HepG2 (cell line): ENCODE data around the gene RIMBP2. TPM values are rescaled to one million over a fixed set of nuclear protein-coding genes. Genes with fewer than 3 reads are reported as not detected.

Experiments used
- ATAC-seq: fragments of 200-7000 bp; cut with Tn5 transposase; 3 replicates; pipeline ENCODE4 v1.9.1; 2020; ENCODE audit warnings: mild to moderate bottlenecking, moderate library complexity
- BruUV-seq: library from RNA; stranded (reverse); fragments of 400-500 nt; replicated peaks from 2 replicates; lab custom pipeline; 2021; lab: Mats Ljungman, UMichigan
- CTCF ChIA-PET: fragments of 300-600 bp; formaldehyde crosslinking; extraction: SDS; loops from one replicate; lab custom pipeline; 2021; ENCODE audit warnings: low total read pairs, inconsistent platforms, low intra/inter-chr PET ratio; lab: Yijun Ruan, JAX
- POLR2A ChIA-PET: fragments of 350-600 bp; sonication (Branson Sonifier 250); formaldehyde crosslinking; loops from one replicate; lab custom pipeline; 2020; ENCODE audit warnings: antibody characterized with exemption, inconsistent platforms; lab: Yijun Ruan, JAX
- DNase-seq: peaks from one replicate; pipeline ENCODE4 v3.0.0-alpha.2; 2015; ENCODE audit warnings: low spot score
- FAIRE-seq: peaks from 3 replicates; lab custom pipeline; 2011; peaks lifted over from hg19 to GRCh38; lab: Jason Lieb, UNC
- H2AFZ ChIP-seq: one replicate; pipeline ENCODE4 v1.6.1; 2011; ENCODE audit warnings: low read length, inconsistent platforms
- H3K27ac ChIP-seq: fragments of 300-600 bp; 3 replicates; pipeline ENCODE4 v1.8.0; 2011; ENCODE audit warnings: mixed run types, mild to moderate bottlenecking, mixed read lengths, low read length, inconsistent platforms; ENCODE audit not compliant: insufficient read depth; ENCODE audit errors: extremely low read length
- H3K27me3 ChIP-seq, 2 experiments: fragments of 200-600 bp in 1 of 2; 2 replicates in 1 of 2; 3 replicates in 1 of 2; pipeline versions ENCODE4 v1.6.0 to v1.8.0; 2011; ENCODE audit warnings: low read length in 2 of 2, mild to moderate bottlenecking in 2 of 2, moderate library complexity in 2 of 2, inconsistent platforms in 1 of 2; ENCODE audit not compliant: insufficient read depth in 2 of 2, control insufficient read depth in 1 of 2
- H3K36me3 ChIP-seq, 2 experiments: fragments of 200-600 bp in 1 of 2; replicated peaks in 1 of 2; 2 replicates in 1 of 2; 3 replicates in 1 of 2; pipeline versions ENCODE4 v1.5.1 to v1.8.0; 2011; ENCODE audit warnings: low read length in 2 of 2, inconsistent platforms in 1 of 2; ENCODE audit not compliant: insufficient read depth in 2 of 2, control insufficient read depth in 1 of 2
- H3K4me1 ChIP-seq: 2 replicates; pipeline ENCODE4 v1.5.1; 2012; ENCODE audit warnings: low read length, inconsistent platforms; ENCODE audit not compliant: insufficient read depth
- H3K4me2 ChIP-seq: 2 replicates; pipeline ENCODE4 v1.6.0; 2011; ENCODE audit warnings: low read depth, low read length, inconsistent platforms
- H3K4me3 ChIP-seq, 3 experiments: fragments of 200-600 bp in 1 of 3; sonication (generic), shearing (Covaris generic) in 1 of 3; replicated peaks in 1 of 3; 2 replicates each; pipeline ENCODE4 v1.5.1; 2011 to 2016; ENCODE audit warnings: low read length in 3 of 3, inconsistent platforms in 2 of 3, low read depth in 2 of 3, mild to moderate bottlenecking in 2 of 3, control low read depth in 1 of 3, mixed read lengths in 1 of 3; ENCODE audit not compliant: insufficient read depth in 1 of 3
- H3K79me2 ChIP-seq: one replicate; pipeline ENCODE4 v1.6.1; 2011; ENCODE audit warnings: low read length, inconsistent platforms; ENCODE audit not compliant: insufficient read depth
- H3K9ac ChIP-seq: 2 replicates; pipeline ENCODE4 v1.6.0; 2011; ENCODE audit warnings: mild to moderate bottlenecking, low read depth, low read length, inconsistent platforms; ENCODE audit not compliant: insufficient read depth
- H3K9me3 ChIP-seq: 2 replicates; pipeline ENCODE4 v1.5.1; 2012; ENCODE audit warnings: mild to moderate bottlenecking, low read length
- H4K20me1 ChIP-seq: 2 replicates; pipeline ENCODE4 v1.6.0; 2011; ENCODE audit warnings: inconsistent platforms, mild to moderate bottlenecking, low read length, moderate library complexity; ENCODE audit not compliant: insufficient read depth
- CBX1 ChIP-seq: IDR thresholded peaks from one replicate; pipeline ENCODE4 v1.6.1; 2016; ENCODE audit warnings: antibody characterized with exemption, low read depth
- GTF3A ChIP-seq: sonication (generic); formaldehyde crosslinking; conservative IDR thresholded peaks from 2 replicates; pipeline ENCODE4 v1.4.0; 2020; ENCODE audit warnings: mild to moderate bottlenecking, missing genetic modification reagents
- HDAC2 ChIP-seq: sonication (generic); formaldehyde crosslinking; IDR thresholded peaks from 2 replicates; pipeline ENCODE4 v1.4.0; 2020; ENCODE audit warnings: missing genetic modification reagents
- KLF15 ChIP-seq: sonication (generic); formaldehyde crosslinking; IDR thresholded peaks from 2 replicates; pipeline ENCODE4 v1.8.1; 2023; ENCODE audit warnings: borderline replicate concordance, mild to moderate bottlenecking, inconsistent platforms, missing genetic modification reagents, mixed read lengths
- MNT ChIP-seq: fragments of 450-650 bp; IDR thresholded peaks from 2 replicates; pipeline ENCODE4 v1.6.1; 2016
- PAX8 ChIP-seq: sonication (generic); formaldehyde crosslinking; IDR thresholded peaks from 2 replicates; pipeline ENCODE4 v1.8.0; 2022; ENCODE audit warnings: mild to moderate bottlenecking, missing genetic modification reagents, borderline replicate concordance
- RARA ChIP-seq: IDR thresholded peaks from 2 replicates; pipeline ENCODE4 v1.6.1; 2016; ENCODE audit warnings: missing genetic modification reagents, missing compliant biosample characterization
- TBX3 ChIP-seq: fragments of 450-650 bp; IDR thresholded peaks from 2 replicates; pipeline ENCODE4 v1.6.1; 2017; ENCODE audit warnings: antibody characterized with exemption, mild to moderate bottlenecking, inconsistent platforms, borderline replicate concordance
- ZNF232 ChIP-seq: sonication (generic); formaldehyde crosslinking; IDR thresholded peaks from 2 replicates; pipeline ENCODE4 v1.4.0; 2020; ENCODE audit warnings: missing genetic modification reagents, borderline replicate concordance
- ZNF260 ChIP-seq: sonication (generic); formaldehyde crosslinking; IDR thresholded peaks from 2 replicates; pipeline ENCODE4 v1.4.0; 2020; ENCODE audit warnings: missing genetic modification reagents, low read depth, mild to moderate bottlenecking, borderline replicate concordance
- ZNF382 ChIP-seq: sonication (generic); formaldehyde crosslinking; IDR thresholded peaks from 2 replicates; pipeline ENCODE4 v1.5.0; 2020; ENCODE audit warnings: missing genetic modification reagents, mild to moderate bottlenecking, borderline replicate concordance
- ZNF510 ChIP-seq: sonication (generic); formaldehyde crosslinking; IDR thresholded peaks from 2 replicates; pipeline ENCODE4 v1.4.0; 2020; ENCODE audit warnings: low read depth, mild to moderate bottlenecking, missing genetic modification reagents
- ZSCAN30 ChIP-seq: sonication (generic); formaldehyde crosslinking; IDR thresholded peaks from 2 replicates; pipeline ENCODE4 v1.5.0; 2020; ENCODE audit warnings: mild to moderate bottlenecking, missing genetic modification reagents
- WGBS: methylation state at CpG from one replicate; pipeline ENCODE4 v1.1.6; 2017; ENCODE audit warnings: low lambda C conversion rate; 5-methylcytosine and 5-hydroxymethylcytosine counted together
- in situ Hi-C: cut with HindIII; loops from 2 replicates; pipeline ENCODE4 v1.10.0; 2017; ENCODE audit warnings: low pct_unique_long_range_greater_than_20kb; ENCODE audit not compliant: extremely low pct_ligation_motif_present
- intact Hi-C: fragments of 100-400 bp; cut with micrococcal nuclease; formaldehyde crosslinking; loops from one replicate; pipeline ENCODE4 v1.10.0; 2022; ENCODE audit not compliant: unreplicated experiment
- polyA plus RNA-seq, 8 experiments: library from polyadenylated mRNA; depleted of rRNA in 3 of 8; stranded (reverse) in 7 of 8; unstranded in 1 of 8; fragments of >200 nt; fragmentation: Illumina TruSeq in 4 of 8; extraction: Trizol in 4 of 8; gene quantifications; 2 replicates each; pipeline versions ENCODE4 v1.2.1 to v1.2.3, GENCODE V29; 2011 to 2016; ENCODE audit warnings: low read depth in 4 of 8, missing spikeins in 1 of 8, mixed read lengths in 1 of 8; ENCODE audit not compliant: insufficient read depth in 1 of 8
- total RNA-seq, 5 experiments: library from RNA; depleted of rRNA; stranded (reverse); fragments of >200 nt; fragmentation: Illumina TruSeq; extraction: Trizol; gene quantifications; 2 replicates each; pipeline ENCODE4 v1.2.3, GENCODE V29; 2016; ENCODE audit warnings: low read depth in 1 of 5

The RIMBP2 gene
- total and polyA plus RNA-seq, 2 of the 13 experiments (the other 11 are each of a cell fraction or from before 2014, with no cell fraction given), result 0.03 TPM; not detected in 1

- no peaks in the 10 kb centered on the region for H3K4me1 ChIP-seq
- H3K36me3 ChIP-seq, result no peaks in the 10 kb centered on the region
- H2AFZ ChIP-seq, result no peak overlapping the region
- no peak for FAIRE-seq
- no TSS peak for BruUV-seq
- no peak overlapping the region for H3K27ac ChIP-seq
- H3K4me2 ChIP-seq, result no peak overlapping the region
- TF ChIP-seq HDAC2, result no peak
- TF ChIP-seq KLF15 (CRISPR knock-in tag), result no peak
- TF ChIP-seq MNT, result no peak
- no peak for TF ChIP-seq RARA
- H3K9ac ChIP-seq, result no peak overlapping the region
- ATAC-seq, result no peak
- no peaks in the 10 kb centered on the region for H3K9me3 ChIP-seq
- DNase-seq, result no peak
- no peaks in the 10 kb centered on the region for H3K27me3 ChIP-seq
- POLR2A ChIA-PET, result no interaction called here
- intact Hi-C loops, result no loop called here
- no peak overlapping the region for H3K4me3 ChIP-seq
- H4K20me1 ChIP-seq, result no peaks in the 10 kb centered on the region
- CTCF ChIA-PET, result no interaction called here
- H3K79me2 ChIP-seq, result no peaks in the 10 kb centered on the region
- WGBS, result 0% methylated on average over 5 of the region's 6 CpGs
- in situ Hi-C loops, result no loop called here
Observed at GRCh38 chr12:130537051-130537450, 179.0 kb downstream of the RIMBP2 start.

GRCh38 chr12:130530429-130530828, 185.7 kb downstream of the RIMBP2 start:
- Histone ChIP-seq H3K9me3 (no peaks in the 10 kb centered on the region), H3K4me3 (no peak overlapping the region), H3K4me2 (no peak overlapping the region), H4K20me1 (0 out of 2 replicates have a peak, but pooled peaks cover 4% of the 10 kb centered on the region), H3K27ac (no peak overlapping the region), H2AFZ (no peak overlapping the region), H3K9ac (no peak overlapping the region), H3K4me1 (no peaks in the 10 kb centered on the region), H3K36me3 (no peaks in the 10 kb centered on the region), H3K27me3 (no peaks in the 10 kb centered on the region), H3K79me2 (no peaks in the 10 kb centered on the region)
- in situ Hi-C loops, result no loop called here
- no peak for ATAC-seq
- no peak for TF ChIP-seq ZNF510 (CRISPR knock-in tag)
- TF ChIP-seq CBX1, result no peak
- TF ChIP-seq ZNF382 (CRISPR knock-in tag), result no peak
- TF ChIP-seq ZNF232, result no peak
- TF ChIP-seq TBX3, result no peak
- no peak for TF ChIP-seq ZNF260 (CRISPR knock-in tag)
- no peak for TF ChIP-seq GTF3A
- TF ChIP-seq ZSCAN30 (CRISPR knock-in tag), result no peak
- TF ChIP-seq PAX8 (CRISPR knock-in tag), result no peak
- CTCF ChIA-PET, result no interaction called here
- no TSS peak for BruUV-seq
- DNase-seq, result no peak
- FAIRE-seq, result no peak
- POLR2A ChIA-PET, result interaction anchor here (0.7 kb wide), 1 partner anchor 392 kb away, joined by 3 read pairs; no protein-coding TSS in a partner anchor
- intact Hi-C loops, result no loop called here
